Mesenchymal stem cell (in vitro differentiated cells and primary cell): ENCODE data around the gene KRTAP10-5.

Source experiments
- DNase-seq: peaks from one replicate; pipeline ENCODE4 v3.0.0-alpha.2; 2013
- H2AFZ ChIP-seq: one replicate; pipeline ENCODE4 v1.6.1; 2013; ENCODE audit warnings: low read depth, mild to moderate bottlenecking, control low read depth, inconsistent platforms, low read length, moderate library complexity
- H2AK5ac ChIP-seq: 2 replicates; pipeline ENCODE4 v1.6.1; 2013; ENCODE audit warnings: low read length, moderate library complexity, mild to moderate bottlenecking, inconsistent platforms; ENCODE audit not compliant: severe bottlenecking
- H2BK120ac ChIP-seq: one replicate; pipeline ENCODE4 v1.6.1; 2013; ENCODE audit warnings: low read depth, mild to moderate bottlenecking, inconsistent platforms, low read length, moderate library complexity
- H2BK12ac ChIP-seq, 2 experiments: one replicate each; pipeline ENCODE4 v1.6.1; 2013; ENCODE audit warnings: inconsistent platforms in 2 of 2, low read length in 2 of 2, mild to moderate bottlenecking in 2 of 2, moderate library complexity in 2 of 2, control low read depth in 1 of 2
- H2BK15ac ChIP-seq: one replicate; pipeline ENCODE4 v1.6.1; 2013; ENCODE audit warnings: mild to moderate bottlenecking, low read depth, inconsistent platforms; ENCODE audit not compliant: poor library complexity, severe bottlenecking
- H2BK5ac ChIP-seq: 2 replicates; pipeline ENCODE4 v1.6.1; 2013; ENCODE audit warnings: low read depth, mild to moderate bottlenecking, low read length, control low read depth, inconsistent platforms; ENCODE audit not compliant: poor library complexity, severe bottlenecking
- H3K14ac ChIP-seq, 2 experiments: one replicate each; pipeline ENCODE4 v1.6.1; 2013; ENCODE audit warnings: inconsistent platforms in 2 of 2, low read length in 2 of 2, control low read depth in 1 of 2, mild to moderate bottlenecking in 1 of 2, moderate library complexity in 1 of 2
- H3K18ac ChIP-seq, 2 experiments: one replicate each; pipeline ENCODE4 v1.6.1; 2013; ENCODE audit warnings: inconsistent platforms in 2 of 2, low read length in 2 of 2, control low read depth in 1 of 2, low read depth in 1 of 2, mild to moderate bottlenecking in 1 of 2
- H3K23ac ChIP-seq, 2 experiments: one replicate each; pipeline ENCODE4 v1.6.1; 2013; ENCODE audit warnings: inconsistent platforms in 2 of 2, low read length in 2 of 2, mild to moderate bottlenecking in 2 of 2, moderate library complexity in 2 of 2, control low read depth in 1 of 2
- H3K27ac ChIP-seq: 2 replicates; pipeline ENCODE4 v1.5.1; 2013; ENCODE audit warnings: mild to moderate bottlenecking, moderate library complexity, low read length, control low read depth, inconsistent platforms; ENCODE audit not compliant: poor library complexity, severe bottlenecking
- H3K27me3 ChIP-seq, 2 experiments: 2 replicates each; pipeline versions ENCODE4 v1.6.1 to v1.7.0; 2013; ENCODE audit warnings: low read length in 2 of 2, mild to moderate bottlenecking in 2 of 2, moderate library complexity in 2 of 2, control low read depth in 1 of 2, inconsistent platforms in 1 of 2; ENCODE audit not compliant: control insufficient read depth in 1 of 2, insufficient read depth in 1 of 2
- H3K36me3 ChIP-seq, 2 experiments: 2 replicates each; pipeline versions ENCODE4 v1.6.1 to v1.7.0; 2013; ENCODE audit warnings: low read length in 2 of 2, control low read depth in 1 of 2, inconsistent platforms in 1 of 2, low read depth in 1 of 2, mild to moderate bottlenecking in 1 of 2; ENCODE audit not compliant: insufficient read depth in 2 of 2, control insufficient read depth in 1 of 2
- H3K4ac ChIP-seq, 2 experiments: one replicate each; pipeline ENCODE4 v1.6.1; 2013; ENCODE audit warnings: inconsistent platforms in 2 of 2, low read length in 2 of 2, mild to moderate bottlenecking in 2 of 2, moderate library complexity in 2 of 2, control low read depth in 1 of 2, low read depth in 1 of 2
- H3K4me1 ChIP-seq: 2 replicates; pipeline ENCODE4 v1.6.1; 2013; ENCODE audit warnings: low read depth, low read length, control low read depth; ENCODE audit not compliant: control insufficient read depth, insufficient read depth
- H3K4me2 ChIP-seq: 2 replicates; pipeline ENCODE4 v1.6.1; 2013; ENCODE audit warnings: low read length, mild to moderate bottlenecking, inconsistent platforms; ENCODE audit not compliant: poor library complexity, severe bottlenecking
- H3K4me3 ChIP-seq, 2 experiments: 2 replicates each; pipeline versions ENCODE4 v1.5.1 to v1.7.0; 2013; ENCODE audit warnings: low read length in 2 of 2, mild to moderate bottlenecking in 2 of 2, control low read depth in 1 of 2, low read depth in 1 of 2; ENCODE audit not compliant: insufficient read depth in 1 of 2
- H3K79me1 ChIP-seq: replicated peaks from 2 replicates; pipeline ENCODE4 v1.6.1; 2013; ENCODE audit warnings: mild to moderate bottlenecking, control low read depth, low read length, inconsistent platforms; ENCODE audit not compliant: poor library complexity, severe bottlenecking
- H3K9ac ChIP-seq: 2 replicates; pipeline ENCODE4 v1.7.0; 2013; ENCODE audit warnings: mild to moderate bottlenecking, low read length, moderate library complexity
- H3K9me3 ChIP-seq: 2 replicates; pipeline ENCODE4 v1.7.0; 2013; ENCODE audit warnings: mild to moderate bottlenecking, low read length; ENCODE audit not compliant: control insufficient read depth
- H4K8ac ChIP-seq: one replicate; pipeline ENCODE4 v1.6.1; 2013; ENCODE audit warnings: inconsistent platforms, mild to moderate bottlenecking, low read length, moderate library complexity
- H4K91ac ChIP-seq: one replicate; pipeline ENCODE4 v1.6.1; 2013; ENCODE audit warnings: mild to moderate bottlenecking, low read length, inconsistent platforms
- WGBS: methylation state at CpG from one replicate; pipeline ENCODE4 v1.1.7; 2013; ENCODE audit warnings: mixed read lengths; 5-methylcytosine and 5-hydroxymethylcytosine counted together

KRTAP10-5 gene

GRCh38 chr21:44539046-44539445 lies 41.4 kb downstream of the KRTAP10-5 start:
- no peak overlapping the region for H2AFZ ChIP-seq
- H2BK12ac ChIP-seq, result no peak overlapping the region

GRCh38 chr21:44537930-44538911 lies 42.2 kb downstream of the KRTAP10-5 start:
- no peak overlapping the region for H2BK15ac ChIP-seq
- H4K91ac ChIP-seq, result no peak overlapping the region
- no peak overlapping the region for H2AK5ac ChIP-seq
- H3K23ac ChIP-seq, result no peak overlapping the region
- no peak overlapping the region for H3K27ac ChIP-seq
- no peak overlapping the region for H4K8ac ChIP-seq
- peaks cover 11% of the 10 kb centered on the region for H3K9me3 ChIP-seq
- no peak overlapping the region for H3K4ac ChIP-seq
- no peak overlapping the region for H2BK5ac ChIP-seq
- no peak overlapping the region for H3K4me2 ChIP-seq
- no peak for DNase-seq
- H2BK12ac ChIP-seq, result no peak overlapping the region
- peaks cover 4 to 9% of the 10 kb centered on the region in 2 experiments for H3K27me3 ChIP-seq
- 92% methylated on average over 33 of the region's 33 CpGs for WGBS
- H3K36me3 ChIP-seq, result no peaks in the 10 kb centered on the region
- no peaks in the 10 kb centered on the region for H3K4me1 ChIP-seq
- no peak overlapping the region for H3K9ac ChIP-seq
- no peak overlapping the region for H3K18ac ChIP-seq
- no peaks in the 10 kb centered on the region for H3K79me1 ChIP-seq
- no peak overlapping the region for H3K4me3 ChIP-seq
- H2AFZ ChIP-seq, result no peak overlapping the region
- no peak overlapping the region for H2BK120ac ChIP-seq
- no peak overlapping the region for H3K14ac ChIP-seq

More at GRCh38 chr21:44539046-44539445, 41.4 kb downstream of the KRTAP10-5 start:
- peaks cover 16% of the 10 kb centered on the region for H3K9me3 ChIP-seq
- no peak overlapping the region for H2BK15ac ChIP-seq
- H2BK120ac ChIP-seq, result no peak overlapping the region
- no peak overlapping the region for H3K18ac ChIP-seq
- DNase-seq, result no peak
- H3K79me1 ChIP-seq, result no peaks in the 10 kb centered on the region
- no peak overlapping the region for H3K4ac ChIP-seq
- no peak overlapping the region for H3K14ac ChIP-seq
- no peaks in the 10 kb centered on the region for H3K36me3 ChIP-seq
- no peaks in the 10 kb centered on the region for H3K4me1 ChIP-seq
- no peak overlapping the region for H3K27ac ChIP-seq
- peaks cover 4 to 9% of the 10 kb centered on the region in 2 experiments for H3K27me3 ChIP-seq
- no peak overlapping the region for H4K8ac ChIP-seq
- H3K4me2 ChIP-seq, result no peak overlapping the region
- no peak overlapping the region for H2AK5ac ChIP-seq
- H3K4me3 ChIP-seq, result no peak overlapping the region
- no peak overlapping the region for H3K9ac ChIP-seq
- no peak overlapping the region for H4K91ac ChIP-seq
- no peak overlapping the region for H2BK5ac ChIP-seq
- WGBS, result 70% methylated on average over 14 of the region's 14 CpGs
- H3K23ac ChIP-seq, result no peak overlapping the region

GRCh38 chr21:44535963-44536362 lies 44.4 kb downstream of the KRTAP10-5 start:
- Histone ChIP-seq H3K4me3 (no peak overlapping the region), H3K4me1 (no peaks in the 10 kb centered on the region), H3K79me1 (no peaks in the 10 kb centered on the region), H2BK12ac (no peak overlapping the region), H3K18ac (no peak overlapping the region), H3K36me3 (no peaks in the 10 kb centered on the region), H3K27ac (no peak overlapping the region), H2BK120ac (no peak overlapping the region), H4K8ac (no peak overlapping the region), H3K4ac (no peak overlapping the region), H2BK5ac (no peak overlapping the region), H3K27me3 (peaks cover 0 to 6% of the 10 kb centered on the region in 2 experiments), H3K4me2 (no peak overlapping the region), H2AK5ac (no peak overlapping the region), H2BK15ac (no peak overlapping the region), H2AFZ (no peak overlapping the region), H3K9me3 (peaks cover 1% of the 10 kb centered on the region), H3K14ac (no peak overlapping the region), H4K91ac (no peak overlapping the region), H3K9ac (no peak overlapping the region), H3K23ac (no peak overlapping the region)
- no peak for DNase-seq
- WGBS, result 73% methylated on average over 6 of the region's 7 CpGs

- no peak overlapping the region for H3K27ac ChIP-seq
- H3K14ac ChIP-seq, result no peak overlapping the region
- no peak overlapping the region for H4K8ac ChIP-seq
- no peak overlapping the region for H3K4me3 ChIP-seq
- peaks cover 0 to 8% of the 10 kb centered on the region in 2 experiments for H3K27me3 ChIP-seq
- no peak overlapping the region for H3K4ac ChIP-seq
- H3K18ac ChIP-seq, result no peak overlapping the region
- H4K91ac ChIP-seq, result no peak overlapping the region
- no peaks in the 10 kb centered on the region for H3K79me1 ChIP-seq
- no peak overlapping the region for H2BK5ac ChIP-seq
- no peaks in the 10 kb centered on the region for H3K9me3 ChIP-seq
- no peaks in the 10 kb centered on the region for H3K4me1 ChIP-seq
- H3K23ac ChIP-seq, result no peak overlapping the region
- no peak overlapping the region for H2BK120ac ChIP-seq
- no peak overlapping the region for H2BK15ac ChIP-seq
- 95% methylated on average over 6 of the region's 6 CpGs for WGBS
- no peak overlapping the region for H2AFZ ChIP-seq
- no peak overlapping the region for H2BK12ac ChIP-seq
- no peak overlapping the region for H3K4me2 ChIP-seq
- DNase-seq, result no peak
- H2AK5ac ChIP-seq, result no peak overlapping the region
- H3K36me3 ChIP-seq, result no peaks in the 10 kb centered on the region
- H3K9ac ChIP-seq, result no peak overlapping the region
These were observed 45.7 kb downstream of the KRTAP10-5 start for GRCh38 chr21:44534688-44535087.
